Measurements from ENCODE around the gene TCEAL5. TPM values are rescaled to one million over a fixed set of nuclear protein-coding genes. Genes with fewer than 3 reads are reported as not detected.

The TCEAL5 gene
- total RNA-seq, 1 donor: not detected

DNA sequence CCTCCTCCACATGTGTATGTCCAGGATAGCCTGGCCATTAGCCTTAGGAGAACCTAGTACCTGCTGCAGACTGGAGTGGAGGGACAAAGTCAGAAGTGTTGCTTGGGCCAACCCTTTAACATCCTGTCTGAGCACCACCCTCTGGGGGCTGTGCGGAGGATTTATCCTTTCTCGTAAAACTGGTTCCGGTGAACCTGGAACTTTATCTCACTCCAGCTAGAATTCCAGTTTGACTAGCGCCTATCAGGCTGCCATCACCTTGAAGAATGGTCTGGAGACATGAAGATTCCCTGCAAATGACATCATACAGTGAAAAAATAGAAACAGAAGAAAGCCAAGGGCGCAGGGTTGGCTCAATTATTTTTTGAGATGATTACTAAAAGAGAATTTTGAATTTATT is 25.6 kb downstream of the TCEAL5 start:
- Histone ChIP-seq H3K27me3 (ENCODE audit: insufficient read depth, low read length) (peaks cover 15% of the 10 kb centered on the region), H3K36me3 (ENCODE audit: insufficient read depth, low read length) (no peaks in the 10 kb centered on the region), H3K27ac (ENCODE audit: low read depth, low read length) (no peak overlapping the region), H3K79me2 (ENCODE audit: insufficient read depth, low read length) (peaks cover 14% of the 10 kb centered on the region), H3K4me2 (ENCODE audit: insufficient read depth, low read length) (no peak overlapping the region), H4K20me1 (ENCODE audit: insufficient read depth, low read length) (peaks cover 9% of the 10 kb centered on the region), H2AFZ (ENCODE audit: low read length) (no peak overlapping the region), H3K9me3 (ENCODE audit: low read depth, low read length) (no peaks in the 10 kb centered on the region), H3K4me3 (ENCODE audit: insufficient read depth, low read length) (no peak overlapping the region), H3K4me1 (ENCODE audit: insufficient read depth, low read length) (no peaks in the 10 kb centered on the region)
- TF ChIP-seq, protein P1, sequence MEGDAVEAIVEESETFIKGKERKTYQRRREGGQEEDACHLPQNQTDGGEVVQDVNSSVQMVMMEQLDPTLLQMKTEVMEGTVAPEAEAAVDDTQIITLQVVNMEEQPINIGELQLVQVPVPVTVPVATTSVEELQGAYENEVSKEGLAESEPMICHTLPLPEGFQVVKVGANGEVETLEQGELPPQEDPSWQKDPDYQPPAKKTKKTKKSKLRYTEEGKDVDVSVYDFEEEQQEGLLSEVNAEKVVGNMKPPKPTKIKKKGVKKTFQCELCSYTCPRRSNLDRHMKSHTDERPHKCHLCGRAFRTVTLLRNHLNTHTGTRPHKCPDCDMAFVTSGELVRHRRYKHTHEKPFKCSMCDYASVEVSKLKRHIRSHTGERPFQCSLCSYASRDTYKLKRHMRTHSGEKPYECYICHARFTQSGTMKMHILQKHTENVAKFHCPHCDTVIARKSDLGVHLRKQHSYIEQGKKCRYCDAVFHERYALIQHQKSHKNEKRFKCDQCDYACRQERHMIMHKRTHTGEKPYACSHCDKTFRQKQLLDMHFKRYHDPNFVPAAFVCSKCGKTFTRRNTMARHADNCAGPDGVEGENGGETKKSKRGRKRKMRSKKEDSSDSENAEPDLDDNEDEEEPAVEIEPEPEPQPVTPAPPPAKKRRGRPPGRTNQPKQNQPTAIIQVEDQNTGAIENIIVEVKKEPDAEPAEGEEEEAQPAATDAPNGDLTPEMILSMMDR (IDR thresholded peaks at IDR 0.05; ENCODE audit: extremely low read depth, low read depth, low read length): no peak
- no peak for DNase-seq (ENCODE audit: insufficient read length, low spot score, missing footprints)

DNA sequence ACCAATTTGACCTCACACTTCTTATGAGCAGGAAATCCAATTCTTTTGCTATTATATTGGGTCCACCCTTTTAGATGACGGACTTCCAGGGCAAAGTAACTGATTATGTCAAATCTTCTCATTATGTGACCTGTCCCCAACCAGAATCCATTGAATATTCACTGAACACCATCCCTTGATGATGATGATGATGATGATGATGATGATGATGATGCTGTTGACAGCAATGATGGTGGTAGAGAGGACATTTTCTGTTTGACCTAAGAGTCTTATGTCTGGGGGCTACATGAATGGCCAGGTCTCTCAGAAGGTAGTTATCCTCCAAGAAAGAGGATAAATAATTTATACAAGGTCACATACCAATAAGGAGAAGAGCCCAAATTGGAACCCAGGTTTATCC is 26.7 kb downstream of the TCEAL5 start:
- H3K27me3 ChIP-seq (ENCODE audit: insufficient read depth, low read length): peaks cover 14% of the 10 kb centered on the region
- no peak overlapping the region for H2AFZ ChIP-seq (ENCODE audit: low read length)
- no peak overlapping the region for H3K4me3 ChIP-seq (ENCODE audit: insufficient read depth, low read length)
- no peaks in the 10 kb centered on the region for H3K36me3 ChIP-seq (ENCODE audit: insufficient read depth, low read length)
- no peak overlapping the region for H3K27ac ChIP-seq (ENCODE audit: low read depth, low read length)
- peaks cover 12% of the 10 kb centered on the region for H3K79me2 ChIP-seq (ENCODE audit: insufficient read depth, low read length)
- H3K4me1 ChIP-seq (ENCODE audit: insufficient read depth, low read length): no peaks in the 10 kb centered on the region
- H4K20me1 ChIP-seq (ENCODE audit: insufficient read depth, low read length): peaks cover 9% of the 10 kb centered on the region
- TF ChIP-seq, protein P1 (IDR thresholded peaks at IDR 0.05; ENCODE audit: extremely low read depth, low read depth, low read length): no peak
- DNase-seq (ENCODE audit: insufficient read length, low spot score, missing footprints): no peak
- no peak overlapping the region for H3K4me2 ChIP-seq (ENCODE audit: insufficient read depth, low read length)
- no peaks in the 10 kb centered on the region for H3K9me3 ChIP-seq (ENCODE audit: low read depth, low read length)

DNA sequence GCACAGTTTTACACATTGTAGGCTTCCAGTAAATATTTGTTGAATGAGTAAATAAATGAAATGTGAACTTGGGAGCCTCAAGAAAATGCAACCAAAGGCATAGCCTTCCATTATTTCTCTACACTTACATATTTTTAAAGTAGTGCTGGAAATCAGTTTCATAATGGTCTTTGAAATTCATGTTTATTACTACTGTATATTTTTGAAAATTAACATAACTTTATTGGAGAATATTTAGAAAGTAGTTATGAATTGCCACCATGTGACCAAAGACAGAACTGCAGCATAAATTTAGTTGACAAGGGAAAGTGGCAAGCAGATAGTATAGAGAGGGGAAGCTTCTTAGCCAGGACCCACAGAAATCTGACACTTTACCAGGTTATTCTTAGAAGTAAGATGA is 28.0 kb downstream of the TCEAL5 start:
- Histone ChIP-seq H3K27ac (ENCODE audit: low read depth, low read length) (no peak overlapping the region), H3K4me2 (ENCODE audit: insufficient read depth, low read length) (no peak overlapping the region), H4K20me1 (ENCODE audit: insufficient read depth, low read length) (peaks cover 7% of the 10 kb centered on the region), H3K36me3 (ENCODE audit: insufficient read depth, low read length) (no peaks in the 10 kb centered on the region), H3K9me3 (ENCODE audit: low read depth, low read length) (no peaks in the 10 kb centered on the region), H3K4me3 (ENCODE audit: insufficient read depth, low read length) (no peak overlapping the region), H2AFZ (ENCODE audit: low read length) (no peak overlapping the region), H3K27me3 (ENCODE audit: insufficient read depth, low read length) (peaks cover 15% of the 10 kb centered on the region), H3K79me2 (ENCODE audit: insufficient read depth, low read length) (peaks cover 4% of the 10 kb centered on the region), H3K4me1 (ENCODE audit: insufficient read depth, low read length) (no peaks in the 10 kb centered on the region)
- TF ChIP-seq, protein P1 (IDR thresholded peaks at IDR 0.05; ENCODE audit: extremely low read depth, low read depth, low read length): peak; percentile 47
- DNase-seq (ENCODE audit: insufficient read length, low spot score, missing footprints): no peak

DNA sequence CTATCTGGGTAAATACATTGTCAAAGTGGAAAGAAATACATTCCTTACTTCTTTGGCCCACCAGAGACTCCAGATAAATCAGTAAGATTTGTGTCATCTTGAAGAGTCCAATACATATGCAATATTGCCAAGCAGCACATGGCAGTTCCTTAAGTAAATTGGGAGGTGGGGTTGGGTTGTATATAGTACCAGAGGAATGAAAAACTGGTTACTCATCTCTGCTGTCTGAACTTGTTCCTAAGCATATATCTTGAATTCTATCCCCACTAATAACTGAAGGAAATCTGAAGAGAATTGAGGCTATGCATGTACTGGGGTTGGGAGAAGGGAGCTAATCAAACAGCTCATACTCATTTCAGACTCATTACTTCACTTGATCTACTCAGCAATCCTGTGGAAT is 36.4 kb downstream of the TCEAL5 start:
- H3K27me3 ChIP-seq (ENCODE audit: insufficient read depth, low read length): peaks cover 29% of the 10 kb centered on the region
- H2AFZ ChIP-seq (ENCODE audit: low read length): no peak overlapping the region
- H3K79me2 ChIP-seq (ENCODE audit: insufficient read depth, low read length): no peaks in the 10 kb centered on the region
- H4K20me1 ChIP-seq (ENCODE audit: insufficient read depth, low read length): no peaks in the 10 kb centered on the region
- no peaks in the 10 kb centered on the region for H3K9me3 ChIP-seq (ENCODE audit: low read depth, low read length)
- H3K27ac ChIP-seq (ENCODE audit: low read depth, low read length): no peak overlapping the region
- H3K4me3 ChIP-seq (ENCODE audit: insufficient read depth, low read length): no peak overlapping the region
- no peaks in the 10 kb centered on the region for H3K4me1 ChIP-seq (ENCODE audit: insufficient read depth, low read length)
- no peak for DNase-seq (ENCODE audit: insufficient read length, low spot score, missing footprints)
- no peaks in the 10 kb centered on the region for H3K36me3 ChIP-seq (ENCODE audit: insufficient read depth, low read length)
- no peak overlapping the region for H3K4me2 ChIP-seq (ENCODE audit: insufficient read depth, low read length)
- TF ChIP-seq, protein P1 (IDR thresholded peaks at IDR 0.05; ENCODE audit: extremely low read depth, low read depth, low read length): no peak
